Epithelial cell of proximal tubule (primary cell): ENCODE measurements around the gene POLE. TPM values are rescaled to one million over a fixed set of nuclear protein-coding genes. Genes with fewer than 3 reads are reported as not detected.

Experiments used
- DNase-seq: peaks from one replicate; pipeline ENCODE4 v3.0.0-alpha.2; 2011; ENCODE audit warnings: low read depth
- H3K4me3 ChIP-seq: 2 replicates; pipeline ENCODE4 v1.5.1; 2011; ENCODE audit warnings: low read depth, mild to moderate bottlenecking, low read length
- CTCF ChIP-seq: conservative IDR thresholded peaks from 2 replicates; pipeline ENCODE4 v1.5.1; 2012; ENCODE audit warnings: low read depth, mild to moderate bottlenecking, low read length
- total RNA-seq: library from RNA; depleted of rRNA; stranded (reverse); fragments of >200 nt; gene quantifications from 2 replicates; pipeline ENCODE4 v1.2.3, GENCODE V29; 2015

The POLE gene
- total RNA-seq, 1 donor from 2014 or later = 37.9 TPM

- DNase-seq = no peak
- no peak overlapping the region for H3K4me3 ChIP-seq
- no peak for TF ChIP-seq CTCF
Measured at GRCh38 chr12:132587781-132588180, 99.4 kb downstream of the POLE start.

- no peak overlapping the region for H3K4me3 ChIP-seq
- DNase-seq = no peak
- no peak for TF ChIP-seq CTCF
Measured at GRCh38 chr12:132586929-132587328, 100.2 kb downstream of the POLE start.

GRCh38 chr12:132585177-132585576 is 102.0 kb downstream of the POLE start:
- no peak for DNase-seq
- no peak overlapping the region for H3K4me3 ChIP-seq
- no peak for TF ChIP-seq CTCF

- no peak for TF ChIP-seq CTCF
- no peak overlapping the region for H3K4me3 ChIP-seq
- no peak for DNase-seq
Measured at GRCh38 chr12:132584429-132584828, 102.7 kb downstream of the POLE start.

GRCh38 chr12:132583736-132584135 is 103.4 kb downstream of the POLE start:
- no peak overlapping the region for H3K4me3 ChIP-seq
- TF ChIP-seq CTCF = no peak
- no peak for DNase-seq

- no peak overlapping the region for H3K4me3 ChIP-seq
- no peak for TF ChIP-seq CTCF
Measured at GRCh38 chr12:132583411-132583710, 103.8 kb downstream of the POLE start.

GRCh38 chr12:132582582-132583410 is 104.3 kb downstream of the POLE start:
- peak overlapping the region; percentile 25 for H3K4me3 ChIP-seq
- no peak for TF ChIP-seq CTCF
- no peak for DNase-seq

More at GRCh38 chr12:132583411-132583710, 103.8 kb downstream of the POLE start:
- no peak for DNase-seq
